Measurements from ENCODE around the gene TRIM66. TPM values are rescaled to one million over a fixed set of nuclear protein-coding genes. Genes with fewer than 3 reads are reported as not detected.

Gene TRIM66
- total RNA-seq, 1 experiment from 2014 or later, result 2.1 TPM

- Histone ChIP-seq H3K27me3 (ENCODE audit: insufficient read depth, low read length) (no peaks in the 10 kb centered on the region), H2BK12ac (ENCODE audit: insufficient read length, low read depth, low read length) (no peak overlapping the region), H3T11ph (ENCODE audit: low read length) (no peak overlapping the region), H3K56ac (ENCODE audit: insufficient read length, low read depth, low read length) (no peak overlapping the region), H3K18ac (ENCODE audit: insufficient read length, low read depth, low read length) (no peak overlapping the region), H2AK5ac (ENCODE audit: insufficient read length, low read length) (no peak overlapping the region), H4K91ac (ENCODE audit: insufficient read length, low read depth, low read length) (no peak overlapping the region), H3K27ac (ENCODE audit: insufficient read length, low read depth, low read length) (no peak overlapping the region), H3K23ac (ENCODE audit: insufficient read length, low read depth, low read length) (no peak overlapping the region), H3K4ac (ENCODE audit: low read depth, low read length) (no peak overlapping the region), H4K20me1 (ENCODE audit: control insufficient read depth, insufficient read depth, insufficient read length) (no peaks in the 10 kb centered on the region), H3K9me3 (ENCODE audit: control insufficient read depth, low read depth, low read length) (no peaks in the 10 kb centered on the region), H2BK120ac (ENCODE audit: low read depth, low read length, poor library complexity, severe bottlenecking) (no peak overlapping the region), H3K23me2 (ENCODE audit: insufficient read length, low read depth, low read length, poor library complexity, severe bottlenecking) (no peaks in the 10 kb centered on the region), H2BK20ac (ENCODE audit: low read depth, low read length, poor library complexity, severe bottlenecking) (no peak overlapping the region), H3K4me1 (ENCODE audit: insufficient read depth, low read length) (no peaks in the 10 kb centered on the region), H4K8ac (replicated peaks; ENCODE audit: insufficient read length, low read depth, low read length) (no peak overlapping the region), H2AFZ (ENCODE audit: low read length) (no peak overlapping the region), H3K79me1 (ENCODE audit: insufficient read depth, low read depth, low read length, poor library complexity, severe bottlenecking) (no peaks in the 10 kb centered on the region), H2BK15ac (ENCODE audit: low read depth, low read length) (no peak overlapping the region), H2BK5ac (ENCODE audit: insufficient read length, low read length) (no peak overlapping the region), H3K9ac (ENCODE audit: extremely low read depth, insufficient read length, low read length) (no peak overlapping the region), H3K79me2 (ENCODE audit: insufficient read depth, low read length) (no peaks in the 10 kb centered on the region), H4K5ac (ENCODE audit: insufficient read length, low read depth, low read length) (no peak overlapping the region), H3K14ac (ENCODE audit: insufficient read depth, low read length) (no peak overlapping the region), H3K4me2 (ENCODE audit: insufficient read depth, insufficient read length, low read length) (no peak overlapping the region)
- Mint-ChIP-seq H3K4me3 (no peak overlapping the region), H3K4me1 (peaks cover 13 to 15% of the 10 kb centered on the region in 2 experiments), H3K9me3 (no peaks in the 10 kb centered on the region), H3K27me3 (ENCODE audit: low read depth) (peaks cover 4% of the 10 kb centered on the region), H3K27ac (no peak overlapping the region), H3K36me3 (ENCODE audit: insufficient read depth in 1 of 3, low read depth in 3 of 3) (no peaks in the 10 kb centered on the region)
- peak; percentile 48 for DNase-seq
- TF ChIP-seq, protein P1, sequence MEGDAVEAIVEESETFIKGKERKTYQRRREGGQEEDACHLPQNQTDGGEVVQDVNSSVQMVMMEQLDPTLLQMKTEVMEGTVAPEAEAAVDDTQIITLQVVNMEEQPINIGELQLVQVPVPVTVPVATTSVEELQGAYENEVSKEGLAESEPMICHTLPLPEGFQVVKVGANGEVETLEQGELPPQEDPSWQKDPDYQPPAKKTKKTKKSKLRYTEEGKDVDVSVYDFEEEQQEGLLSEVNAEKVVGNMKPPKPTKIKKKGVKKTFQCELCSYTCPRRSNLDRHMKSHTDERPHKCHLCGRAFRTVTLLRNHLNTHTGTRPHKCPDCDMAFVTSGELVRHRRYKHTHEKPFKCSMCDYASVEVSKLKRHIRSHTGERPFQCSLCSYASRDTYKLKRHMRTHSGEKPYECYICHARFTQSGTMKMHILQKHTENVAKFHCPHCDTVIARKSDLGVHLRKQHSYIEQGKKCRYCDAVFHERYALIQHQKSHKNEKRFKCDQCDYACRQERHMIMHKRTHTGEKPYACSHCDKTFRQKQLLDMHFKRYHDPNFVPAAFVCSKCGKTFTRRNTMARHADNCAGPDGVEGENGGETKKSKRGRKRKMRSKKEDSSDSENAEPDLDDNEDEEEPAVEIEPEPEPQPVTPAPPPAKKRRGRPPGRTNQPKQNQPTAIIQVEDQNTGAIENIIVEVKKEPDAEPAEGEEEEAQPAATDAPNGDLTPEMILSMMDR (conservative IDR thresholded peaks at IDR 0.05), result no peak
- WGBS (ENCODE audit: extremely low coverage, insufficient read length, low lambda C conversion rate), result no CpG with 5 or more reads among the region's 7 CpGs
Measured at GRCh38 chr11:8610532-8611116, 71.8 kb downstream of the TRIM66 start.
